HCT116 (cell line): Measurements from ENCODE around the gene PLCL2. TPM values are rescaled to one million over a fixed set of nuclear protein-coding genes. Genes with fewer than 3 reads are reported as not detected.

Experiments
- ATAC-seq: fragments of 200-7000 bp; cut with Tn5 transposase; 2 replicates; pipeline ENCODE4 v1.9.1; 2020; ENCODE audit warnings: mild to moderate bottlenecking, moderate library complexity
- BruUV-seq: library from RNA; stranded (reverse); fragments of 400-500 nt; replicated peaks from 2 replicates; lab custom pipeline; 2021; lab: Mats Ljungman, UMichigan
- CTCF ChIA-PET: fragments of 300-600 bp; sonication (Branson Sonifier 250); formaldehyde crosslinking; loops from one replicate; lab custom pipeline; 2021; ENCODE audit warnings: antibody characterized with exemption; lab: Charles Lee
- POLR2A ChIA-PET: fragments of 300-600, 350-600 bp; sonication (Branson Sonifier 250); formaldehyde crosslinking; loops from one replicate; lab custom pipeline; 2021; ENCODE audit warnings: antibody characterized with exemption; lab: Charles Lee
- RAD21 ChIA-PET, 2 experiments: fragments of 300-600 bp; sonication (Branson Sonifier 250); formaldehyde crosslinking; loops; one replicate each; lab custom pipeline; 2023; ENCODE audit warnings: low total read pairs in 2 of 2; ENCODE audit not compliant: uncharacterized antibody in 2 of 2, unreplicated experiment in 2 of 2, low non-redundant PET in 1 of 2; lab: Charles Lee
- DNase-seq: peaks from one replicate; pipeline ENCODE4 v3.0.0-alpha.2; 2010; ENCODE audit warnings: low read depth, low spot score
- H2AFZ ChIP-seq: fragments of 200-600 bp; shearing (Covaris generic), sonication (generic); 2 replicates; pipeline ENCODE4 v1.6.1; 2017; ENCODE audit warnings: low read depth, mixed run types, mixed read lengths, antibody characterized with exemption, low read length; ENCODE audit not compliant: poor library complexity, severe bottlenecking
- H3K27ac ChIP-seq: 2 replicates; pipeline ENCODE4 v1.5.1; 2012; ENCODE audit warnings: low read depth, low read length
- H3K27me3 ChIP-seq: fragments of 200-600 bp; sonication (generic); 2 replicates; pipeline ENCODE4 v1.6.1; 2016; ENCODE audit warnings: mixed run types, low read length, mixed read lengths; ENCODE audit not compliant: insufficient read depth
- H3K36me3 ChIP-seq, 2 experiments: fragments of 200-500 bp in 1 of 2; fragments of 200-600 bp in 1 of 2; sonication (Bioruptor generic) in 1 of 2; sonication (generic) in 1 of 2; 2 replicates each; pipeline versions ENCODE4 v1.5.1 to v1.6.1; 2014 to 2016; ENCODE audit warnings: low read length in 2 of 2, inconsistent platforms in 1 of 2, mixed read lengths in 1 of 2, mixed run types in 1 of 2; ENCODE audit not compliant: insufficient read depth in 2 of 2, control insufficient read depth in 1 of 2
- H3K4me1 ChIP-seq, 2 experiments: fragments of 200-600 bp in 1 of 2; sonication (generic) in 1 of 2; 2 replicates each; pipeline versions ENCODE4 v1.5.1 to v1.6.1; 2012 to 2017; ENCODE audit warnings: low read length in 2 of 2, inconsistent platforms in 1 of 2, mild to moderate bottlenecking in 1 of 2, mixed read lengths in 1 of 2, mixed run types in 1 of 2, moderate library complexity in 1 of 2; ENCODE audit not compliant: insufficient read depth in 2 of 2, control insufficient read depth in 1 of 2
- H3K4me2 ChIP-seq: fragments of 200-600 bp; sonication (generic); 2 replicates; pipeline ENCODE4 v1.6.1; 2017; ENCODE audit warnings: mixed run types, low read length, mixed read lengths
- H3K4me3 ChIP-seq, 2 experiments: fragments of 200-600 bp in 1 of 2; sonication (generic) in 1 of 2; replicated peaks in 1 of 2; 2 replicates each; pipeline ENCODE4 v1.5.1; 2011 to 2016; ENCODE audit warnings: low read length in 2 of 2, control low read depth in 1 of 2, low read depth in 1 of 2, mild to moderate bottlenecking in 1 of 2, mixed read lengths in 1 of 2, mixed run types in 1 of 2
- H3K79me2 ChIP-seq: fragments of 200-600 bp; sonication (generic); 2 replicates; pipeline ENCODE4 v1.6.1; 2017; ENCODE audit warnings: mild to moderate bottlenecking, mixed run types, low read length, moderate library complexity, mixed read lengths; ENCODE audit not compliant: insufficient read depth
- H3K9ac ChIP-seq: fragments of 200-600 bp; sonication (generic); 2 replicates; pipeline ENCODE4 v1.6.1; 2016; ENCODE audit warnings: low read length, mixed read lengths
- H3K9me2 ChIP-seq: fragments of 200-600 bp; sonication (generic), shearing (Covaris generic); 2 replicates; pipeline ENCODE4 v1.6.1; 2017; ENCODE audit warnings: mixed run types, mild to moderate bottlenecking, moderate library complexity; ENCODE audit not compliant: insufficient read depth
- H3K9me3 ChIP-seq, 2 experiments: fragments of 200-500 bp in 1 of 2; fragments of 200-600 bp in 1 of 2; sonication (Bioruptor generic) in 1 of 2; sonication (generic) in 1 of 2; 2 replicates each; pipeline ENCODE4 v1.6.1; 2014 to 2017; ENCODE audit warnings: low read length in 2 of 2, mixed read lengths in 2 of 2, inconsistent platforms in 1 of 2, low read depth in 1 of 2, mild to moderate bottlenecking in 1 of 2, mixed run types in 1 of 2, moderate library complexity in 1 of 2; ENCODE audit not compliant: control insufficient read depth in 1 of 2, insufficient read depth in 1 of 2
- H4K20me1 ChIP-seq: fragments of 200-600 bp; sonication (generic), shearing (Covaris generic); 2 replicates; pipeline ENCODE4 v1.6.1; 2017; ENCODE audit warnings: mixed run types, mild to moderate bottlenecking, moderate library complexity; ENCODE audit not compliant: insufficient read depth
- CBX3 ChIP-seq: IDR thresholded peaks from 2 replicates; pipeline ENCODE4 v1.6.1; 2012; ENCODE audit warnings: low read depth
- CEBPB ChIP-seq: IDR thresholded peaks from 2 replicates; pipeline ENCODE4 v1.6.1; 2012; ENCODE audit warnings: low read depth
- EGR1 ChIP-seq: IDR thresholded peaks from 2 replicates; pipeline ENCODE4 v1.6.1; 2012; ENCODE audit warnings: low read depth
- EZH2 ChIP-seq: fragments of 200-600 bp; sonication (generic); IDR thresholded peaks from 2 replicates; pipeline ENCODE4 v1.6.1; 2017; ENCODE audit warnings: antibody characterized with exemption, mixed run types
- EZH2phosphoT487 ChIP-seq: fragments of 200-600 bp; IDR thresholded peaks from 2 replicates; pipeline ENCODE4 v1.6.1; 2018; ENCODE audit warnings: antibody characterized with exemption, borderline replicate concordance
- FOSL1 ChIP-seq: IDR thresholded peaks from 2 replicates; pipeline ENCODE4 v1.6.1; 2012; ENCODE audit warnings: low read depth
- POLR2A ChIP-seq: IDR thresholded peaks from 2 replicates; pipeline ENCODE4 v1.7.0; 2011; ENCODE audit warnings: borderline replicate concordance; ENCODE audit not compliant: insufficient read depth, insufficient read length; ENCODE audit errors: extremely low read depth
- POLR2AphosphoS5 ChIP-seq: IDR thresholded peaks from 2 replicates; pipeline ENCODE4 v1.6.1; 2011; ENCODE audit warnings: mild to moderate bottlenecking, low read depth, low read length, moderate library complexity
- RAD21 ChIP-seq: IDR thresholded peaks from 2 replicates; pipeline ENCODE4 v1.6.1; 2012; ENCODE audit warnings: low read depth, mild to moderate bottlenecking
- SIN3A ChIP-seq: IDR thresholded peaks from 2 replicates; pipeline ENCODE4 v1.6.1; 2012; ENCODE audit warnings: low read depth
- SP1 ChIP-seq: IDR thresholded peaks from 2 replicates; pipeline ENCODE4 v1.6.1; 2012; ENCODE audit warnings: low read depth
- SRF ChIP-seq: IDR thresholded peaks from 2 replicates; pipeline ENCODE4 v1.6.1; 2012; ENCODE audit warnings: low read depth
- TCF7L2 ChIP-seq: IDR thresholded peaks from 2 replicates; pipeline ENCODE4 v1.7.0; 2011; ENCODE audit warnings: borderline replicate concordance, inconsistent platforms; ENCODE audit not compliant: insufficient read depth, insufficient read length; ENCODE audit errors: extremely low read depth
- YY1 ChIP-seq: IDR thresholded peaks from 2 replicates; pipeline ENCODE4 v1.6.1; 2011; ENCODE audit warnings: low read length, low read depth, moderate library complexity, mild to moderate bottlenecking; ENCODE audit not compliant: insufficient replicate concordance; ENCODE audit errors: extremely low read depth
- ZBTB33 ChIP-seq: IDR thresholded peaks from 2 replicates; pipeline ENCODE4 v1.6.1; 2011; ENCODE audit warnings: mild to moderate bottlenecking, low read length, moderate library complexity; ENCODE audit not compliant: insufficient replicate concordance; ENCODE audit errors: extremely low read depth
- ZFX ChIP-seq: fragments of 450-650 bp; IDR thresholded peaks from 2 replicates; pipeline ENCODE4 v1.6.1; 2017
- ZNF274 ChIP-seq: fragments of 200-500 bp; sonication (Bioruptor generic); IDR thresholded peaks from 2 replicates; pipeline ENCODE4 v1.6.1; 2014; ENCODE audit warnings: mild to moderate bottlenecking, low read depth, low read length, inconsistent platforms
- intact Hi-C: fragments of 100-400 bp; cut with micrococcal nuclease; formaldehyde crosslinking; loops from 2 replicates; pipeline ENCODE4 v1.10.0; 2022
- total RNA-seq: library from RNA; stranded (reverse); gene quantifications from one replicate; pipeline ENCODE4 v1.2.1, GENCODE V29; 2021; ENCODE audit not compliant: unreplicated experiment
- TF ChIP-seq, protein P1 (sequence below): IDR thresholded peaks from 2 replicates; pipeline ENCODE4 v1.6.1; 2012
- TF ChIP-seq, protein P2 (sequence below), 3 experiments: fragments of 200-600 bp in 1 of 3; sonication (generic) in 1 of 3; IDR thresholded peaks in 2 of 3; conservative IDR thresholded peaks in 1 of 3; 2 replicates each; pipeline ENCODE4 v1.5.1; 2012 to 2017; ENCODE audit warnings: low read depth in 2 of 3, low read length in 2 of 3, antibody characterized with exemption in 1 of 3, borderline replicate concordance in 1 of 3, control low read depth in 1 of 3, mild to moderate bottlenecking in 1 of 3, mixed read lengths in 1 of 3, mixed run types in 1 of 3, moderate library complexity in 1 of 3; ENCODE audit not compliant: insufficient read depth in 1 of 3
- TF ChIP-seq, protein P3 (sequence below): IDR thresholded peaks from 2 replicates; pipeline ENCODE4 v1.6.1; 2012

The PLCL2 gene
- total RNA-seq, 1 experiment from 2014 or later = 2.2 TPM

GRCh38 chr3:16848007-16848406 is 36.7 kb upstream of the PLCL2 start:
- Histone ChIP-seq H2AFZ (no peak overlapping the region), H3K27me3 (no peaks in the 10 kb centered on the region), H3K27ac (no peak overlapping the region), H3K36me3 (no peaks in the 10 kb centered on the region), H3K79me2 (no peaks in the 10 kb centered on the region), H3K4me1 (no peaks in the 10 kb centered on the region), H3K9me3 (no peaks in the 10 kb centered on the region), H3K4me3 (no peak overlapping the region), H4K20me1 (no peaks in the 10 kb centered on the region), H3K9ac (no peak overlapping the region), H3K9me2 (no peaks in the 10 kb centered on the region), H3K4me2 (no peak overlapping the region)
- no TSS peak for BruUV-seq
- DNase-seq (no peak), ATAC-seq (no peak)
- ChIA-PET CTCF (no interaction called here), RAD21 (no interaction called here), POLR2A (no interaction called here)
- intact Hi-C loops = no loop called here
- no peak for TF ChIP-seq POLR2A
- TF ChIP-seq ZNF274 = no peak
- no peak for TF ChIP-seq SP1
- TF ChIP-seq SRF = no peak
- TF ChIP-seq TCF7L2 = no peak
- no peak for TF ChIP-seq EGR1
- TF ChIP-seq CEBPB = no peak
- TF ChIP-seq, protein P1, sequence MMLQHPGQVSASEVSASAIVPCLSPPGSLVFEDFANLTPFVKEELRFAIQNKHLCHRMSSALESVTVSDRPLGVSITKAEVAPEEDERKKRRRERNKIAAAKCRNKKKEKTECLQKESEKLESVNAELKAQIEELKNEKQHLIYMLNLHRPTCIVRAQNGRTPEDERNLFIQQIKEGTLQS = no peak
- no peak for TF ChIP-seq SIN3A
- TF ChIP-seq POLR2AphosphoS5 = no peak
- no peak for TF ChIP-seq FOSL1
- TF ChIP-seq EZH2 = no peak
- TF ChIP-seq ZBTB33 = no peak
- TF ChIP-seq EZH2phosphoT487 = no peak
- TF ChIP-seq, protein P2, sequence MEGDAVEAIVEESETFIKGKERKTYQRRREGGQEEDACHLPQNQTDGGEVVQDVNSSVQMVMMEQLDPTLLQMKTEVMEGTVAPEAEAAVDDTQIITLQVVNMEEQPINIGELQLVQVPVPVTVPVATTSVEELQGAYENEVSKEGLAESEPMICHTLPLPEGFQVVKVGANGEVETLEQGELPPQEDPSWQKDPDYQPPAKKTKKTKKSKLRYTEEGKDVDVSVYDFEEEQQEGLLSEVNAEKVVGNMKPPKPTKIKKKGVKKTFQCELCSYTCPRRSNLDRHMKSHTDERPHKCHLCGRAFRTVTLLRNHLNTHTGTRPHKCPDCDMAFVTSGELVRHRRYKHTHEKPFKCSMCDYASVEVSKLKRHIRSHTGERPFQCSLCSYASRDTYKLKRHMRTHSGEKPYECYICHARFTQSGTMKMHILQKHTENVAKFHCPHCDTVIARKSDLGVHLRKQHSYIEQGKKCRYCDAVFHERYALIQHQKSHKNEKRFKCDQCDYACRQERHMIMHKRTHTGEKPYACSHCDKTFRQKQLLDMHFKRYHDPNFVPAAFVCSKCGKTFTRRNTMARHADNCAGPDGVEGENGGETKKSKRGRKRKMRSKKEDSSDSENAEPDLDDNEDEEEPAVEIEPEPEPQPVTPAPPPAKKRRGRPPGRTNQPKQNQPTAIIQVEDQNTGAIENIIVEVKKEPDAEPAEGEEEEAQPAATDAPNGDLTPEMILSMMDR (IDR thresholded peaks at IDR 0.05 in 2 of 3, conservative IDR thresholded peaks at IDR 0.05 in 1 of 3; ENCODE audit: borderline replicate concordance in 1 of 3, insufficient read depth in 1 of 3, low read depth in 2 of 3, low read length in 2 of 3) = no peak
- no peak for TF ChIP-seq ZFX
- TF ChIP-seq RAD21 = no peak
- TF ChIP-seq, protein P3, sequence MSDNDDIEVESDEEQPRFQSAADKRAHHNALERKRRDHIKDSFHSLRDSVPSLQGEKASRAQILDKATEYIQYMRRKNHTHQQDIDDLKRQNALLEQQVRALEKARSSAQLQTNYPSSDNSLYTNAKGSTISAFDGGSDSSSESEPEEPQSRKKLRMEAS = no peak
- no peak for TF ChIP-seq YY1
- no peak for TF ChIP-seq CBX3
